IPS-15b (cell line): Measurements from ENCODE around the gene MCTP1.

Source experiments
- H3K27me3 ChIP-seq: one replicate; pipeline ENCODE4 v1.6.1; 2013; ENCODE audit warnings: low read length; ENCODE audit not compliant: control insufficient read depth, insufficient read depth
- H3K36me3 ChIP-seq: one replicate; pipeline ENCODE4 v1.6.1; 2013; ENCODE audit warnings: low read length; ENCODE audit not compliant: control insufficient read depth, insufficient read depth
- H3K4me1 ChIP-seq: one replicate; pipeline ENCODE4 v1.6.1; 2013; ENCODE audit warnings: mild to moderate bottlenecking, low read length; ENCODE audit not compliant: control insufficient read depth, insufficient read depth
- H3K4me3 ChIP-seq: one replicate; pipeline ENCODE4 v1.5.1; 2013; ENCODE audit warnings: low read depth, low read length
- H3K9ac ChIP-seq: one replicate; pipeline ENCODE4 v1.6.1; 2013; ENCODE audit warnings: low read depth, mild to moderate bottlenecking, low read length
- H3K9me3 ChIP-seq: one replicate; pipeline ENCODE4 v1.6.1; 2013; ENCODE audit warnings: mild to moderate bottlenecking, low read length; ENCODE audit not compliant: control insufficient read depth, insufficient read depth

Gene MCTP1

DNA sequence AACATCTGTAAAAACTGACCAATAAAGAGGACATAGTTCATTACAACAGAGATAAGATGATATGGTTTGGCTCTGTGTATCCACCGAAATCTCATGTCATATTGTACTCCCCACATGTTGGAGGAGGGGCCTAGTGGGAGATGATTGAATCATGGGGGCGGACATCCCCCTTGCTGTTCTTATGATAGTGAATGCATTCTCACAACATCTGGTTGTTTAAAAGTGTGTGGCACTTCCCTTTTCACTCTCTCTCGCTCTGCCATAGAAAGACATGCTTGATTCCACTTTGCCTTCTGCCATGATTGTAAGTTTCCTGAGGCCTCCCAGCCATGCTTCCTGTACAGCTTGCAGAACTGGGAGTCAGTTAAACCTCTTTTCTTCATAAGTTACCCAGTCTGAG is 373.6 kb downstream of the MCTP1 start:
- Histone ChIP-seq H3K9me3 (no peaks in the 10 kb centered on the region), H3K9ac (no peak overlapping the region), H3K36me3 (no peaks in the 10 kb centered on the region), H3K4me3 (no peak overlapping the region), H3K27me3 (no peaks in the 10 kb centered on the region), H3K4me1 (no peaks in the 10 kb centered on the region)

DNA sequence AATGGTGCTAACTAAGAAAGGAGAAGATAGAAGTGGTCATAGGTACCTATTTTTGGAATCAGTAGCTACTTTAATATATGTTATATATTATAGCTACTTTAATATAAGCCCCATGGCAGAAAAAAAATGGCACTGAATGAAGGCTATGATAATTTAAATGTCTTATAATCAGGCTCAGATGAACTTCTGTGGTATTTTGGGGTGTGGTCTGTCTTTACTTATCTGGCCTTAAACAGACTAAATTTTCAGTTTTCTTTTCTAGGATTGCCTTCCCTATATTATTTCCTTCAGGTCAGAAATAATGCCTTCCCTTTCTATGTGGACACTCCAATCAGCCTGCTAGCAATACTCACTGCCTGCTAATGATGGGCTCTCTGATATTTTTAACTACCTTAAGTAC is 374.2 kb downstream of the MCTP1 start:
- H3K36me3 ChIP-seq: no peaks in the 10 kb centered on the region
- no peaks in the 10 kb centered on the region for H3K9me3 ChIP-seq
- H3K9ac ChIP-seq: no peak overlapping the region
- H3K4me1 ChIP-seq: no peaks in the 10 kb centered on the region
- H3K27me3 ChIP-seq: no peaks in the 10 kb centered on the region
- no peak overlapping the region for H3K4me3 ChIP-seq

DNA sequence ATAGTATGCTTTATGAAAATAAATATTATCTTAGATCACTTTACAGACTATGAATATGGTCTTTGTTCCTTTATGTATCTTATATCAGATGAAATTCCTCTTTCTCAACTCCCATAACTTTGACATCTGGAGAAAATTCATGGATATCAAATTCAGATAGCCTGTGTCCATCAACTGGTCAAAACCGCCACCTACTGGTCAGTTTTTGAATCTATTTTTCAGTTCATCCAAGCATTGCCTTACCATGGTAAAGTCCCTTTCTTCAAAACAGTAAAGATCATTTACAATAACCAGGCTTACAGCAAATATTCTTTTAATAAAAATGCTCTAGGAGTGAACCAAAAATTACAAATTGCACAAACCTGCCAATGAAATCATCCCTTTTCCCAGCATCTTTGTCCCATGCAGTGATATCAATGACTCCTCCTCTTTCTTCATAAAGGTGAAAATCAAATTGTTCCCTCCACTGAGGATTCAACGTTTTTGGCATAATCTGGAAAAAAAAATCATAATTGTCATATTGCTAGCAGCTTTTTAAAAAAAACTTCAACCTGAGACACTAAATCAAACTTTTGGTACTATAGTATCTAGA is 375.9 kb downstream of the MCTP1 start:
- H3K36me3 ChIP-seq: no peaks in the 10 kb centered on the region
- no peak overlapping the region for H3K9ac ChIP-seq
- no peaks in the 10 kb centered on the region for H3K4me1 ChIP-seq
- no peaks in the 10 kb centered on the region for H3K27me3 ChIP-seq
- no peaks in the 10 kb centered on the region for H3K9me3 ChIP-seq
- no peak overlapping the region for H3K4me3 ChIP-seq

DNA sequence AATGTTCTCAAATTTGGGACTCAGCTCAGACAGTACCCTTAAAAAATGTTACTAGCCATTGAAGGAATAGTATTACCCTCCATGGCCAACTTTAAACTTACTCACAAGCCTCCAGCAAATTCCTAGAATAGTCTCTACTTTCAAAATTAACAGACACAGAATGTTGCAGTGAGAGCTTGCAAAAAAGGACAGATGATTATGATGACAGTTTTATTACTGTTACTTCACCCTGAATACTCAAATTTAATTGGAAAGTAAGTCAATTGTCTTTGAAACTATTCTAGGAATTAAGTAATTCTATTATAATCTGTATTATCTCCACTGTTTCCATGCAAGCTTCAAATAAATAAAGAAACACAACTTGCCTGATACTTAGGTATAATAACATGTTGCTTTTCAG is 378.1 kb downstream of the MCTP1 start:
- H3K4me3 ChIP-seq: no peak overlapping the region
- H3K4me1 ChIP-seq: no peaks in the 10 kb centered on the region

DNA sequence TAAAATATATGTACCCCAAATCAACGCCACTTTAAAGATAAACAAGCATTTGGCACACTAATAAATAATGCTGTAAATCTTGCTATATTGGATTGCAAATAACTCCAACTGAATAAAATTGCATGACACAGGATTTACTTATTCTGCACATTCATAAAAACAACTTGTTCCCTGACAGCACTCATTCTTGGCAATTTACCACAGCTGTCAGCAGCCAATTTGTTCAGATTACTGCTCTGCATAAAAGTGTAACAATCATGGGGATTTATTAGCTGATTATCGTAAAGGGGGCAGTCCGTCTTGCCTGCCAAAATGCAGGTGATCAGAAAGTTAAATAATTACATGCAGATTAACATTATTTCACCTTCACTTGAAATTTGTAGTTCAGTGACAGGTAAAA is 381.2 kb downstream of the MCTP1 start:
- no peaks in the 10 kb centered on the region for H3K9me3 ChIP-seq
- H3K9ac ChIP-seq: no peak overlapping the region
- no peaks in the 10 kb centered on the region for H3K27me3 ChIP-seq
- no peak overlapping the region for H3K4me3 ChIP-seq
- H3K4me1 ChIP-seq: no peaks in the 10 kb centered on the region
- H3K36me3 ChIP-seq: no peaks in the 10 kb centered on the region

More for the DNA sequence above, 378.1 kb downstream of the MCTP1 start:
- H3K9ac ChIP-seq: no peak overlapping the region
- H3K27me3 ChIP-seq: no peaks in the 10 kb centered on the region
- H3K36me3 ChIP-seq: no peaks in the 10 kb centered on the region
- no peaks in the 10 kb centered on the region for H3K9me3 ChIP-seq

DNA sequence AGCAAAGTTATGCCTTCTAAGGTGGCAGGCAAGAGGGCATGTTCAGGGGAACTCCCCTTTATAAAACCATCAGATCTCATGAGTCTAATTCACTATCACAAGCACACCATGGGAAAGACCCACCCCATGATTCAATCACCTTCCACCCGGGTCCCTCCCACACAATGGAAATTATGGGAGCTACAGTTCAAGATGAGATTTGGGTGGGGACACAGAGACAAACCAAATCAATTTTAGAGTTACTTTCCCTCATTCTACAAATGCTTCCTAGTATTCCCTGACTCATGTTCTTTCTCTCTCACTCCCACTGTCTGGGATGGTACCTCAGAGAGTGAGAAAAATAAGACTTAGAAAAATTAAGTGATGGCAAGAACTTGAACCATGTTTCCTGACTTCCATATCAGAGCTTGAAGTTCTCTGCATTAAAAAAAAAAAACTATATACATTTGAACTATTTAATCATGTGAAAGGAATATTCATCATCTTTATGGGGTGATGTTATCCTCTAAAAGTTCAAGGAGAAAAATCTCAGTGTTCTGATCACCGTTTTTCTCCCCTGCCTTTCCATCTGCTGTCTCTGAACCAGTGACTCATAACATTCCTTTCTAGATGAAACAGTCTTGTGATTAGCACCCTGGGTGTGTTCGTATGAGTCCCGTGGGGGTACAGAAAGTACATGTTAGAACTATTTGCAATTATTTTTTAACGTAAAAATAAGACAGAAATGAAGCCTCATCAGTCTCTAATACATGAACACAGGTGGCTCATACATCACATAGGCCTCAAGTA is 383.5 kb downstream of the MCTP1 start:
- H3K9me3 ChIP-seq: no peaks in the 10 kb centered on the region
- no peak overlapping the region for H3K9ac ChIP-seq
- H3K36me3 ChIP-seq: no peaks in the 10 kb centered on the region
- no peaks in the 10 kb centered on the region for H3K4me1 ChIP-seq
- no peak overlapping the region for H3K4me3 ChIP-seq
- no peaks in the 10 kb centered on the region for H3K27me3 ChIP-seq

DNA sequence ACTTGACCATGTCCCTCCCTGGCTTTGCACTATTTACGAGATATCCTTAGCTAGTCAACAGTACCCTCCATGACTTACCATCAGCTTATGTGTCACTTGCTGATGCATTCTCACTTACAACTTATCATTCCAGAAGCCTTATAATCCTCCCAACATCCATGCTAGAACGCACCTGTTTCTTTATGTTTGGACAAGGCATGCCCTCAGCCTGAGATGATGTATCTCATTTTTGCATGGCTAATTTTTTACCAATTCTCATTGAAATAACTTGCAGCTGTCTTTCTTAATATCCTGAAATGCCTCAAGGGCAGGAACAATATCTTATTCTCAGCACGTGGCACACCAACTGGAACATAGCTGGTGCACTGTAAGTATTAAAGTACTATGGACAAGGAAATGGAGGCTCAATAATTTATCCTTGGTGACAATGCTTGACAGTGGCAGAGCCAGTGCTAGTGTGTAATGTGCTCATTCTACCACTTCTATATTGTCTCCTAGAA is 384.8 kb downstream of the MCTP1 start:
- Histone ChIP-seq H3K4me3 (no peak overlapping the region), H3K4me1 (no peaks in the 10 kb centered on the region), H3K9me3 (no peaks in the 10 kb centered on the region), H3K27me3 (no peaks in the 10 kb centered on the region), H3K36me3 (no peaks in the 10 kb centered on the region), H3K9ac (no peak overlapping the region)

DNA sequence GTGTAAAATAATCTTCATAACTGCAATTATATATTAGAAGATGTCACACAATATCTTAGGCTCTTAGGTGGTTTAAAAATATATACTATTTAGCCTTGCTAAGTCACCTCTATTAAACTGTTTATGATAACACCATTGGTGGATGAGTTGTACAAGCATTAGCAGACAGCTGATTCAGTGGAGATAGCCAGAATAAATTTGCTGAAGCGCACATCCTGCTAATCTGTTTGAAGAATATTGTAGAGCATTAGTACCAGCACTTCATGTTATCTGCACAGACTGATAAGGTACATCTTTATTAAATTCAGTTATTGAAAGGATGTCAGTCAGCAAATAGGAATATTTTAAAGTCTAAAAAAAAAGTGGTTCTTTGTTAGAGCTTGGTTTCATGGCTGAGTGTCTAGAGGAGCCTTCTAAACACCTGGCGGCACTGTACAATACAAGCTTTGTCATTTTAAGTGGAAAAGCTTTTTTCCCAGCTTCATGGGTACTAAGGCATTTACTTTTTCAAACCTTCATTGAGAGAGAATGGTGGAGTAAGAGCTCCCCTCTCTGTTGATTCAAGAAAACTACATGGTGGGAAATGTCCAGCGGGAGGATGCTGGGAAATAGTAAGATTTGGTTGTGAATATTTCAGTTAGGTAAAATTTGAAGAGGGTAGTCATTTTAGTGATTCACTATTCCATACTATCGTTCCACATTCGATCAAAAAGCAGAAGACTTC is 391.3 kb downstream of the MCTP1 start:
- Histone ChIP-seq H3K9me3 (no peaks in the 10 kb centered on the region), H3K9ac (no peak overlapping the region), H3K36me3 (no peaks in the 10 kb centered on the region), H3K27me3 (no peaks in the 10 kb centered on the region), H3K4me1 (no peaks in the 10 kb centered on the region), H3K4me3 (no peak overlapping the region)

DNA sequence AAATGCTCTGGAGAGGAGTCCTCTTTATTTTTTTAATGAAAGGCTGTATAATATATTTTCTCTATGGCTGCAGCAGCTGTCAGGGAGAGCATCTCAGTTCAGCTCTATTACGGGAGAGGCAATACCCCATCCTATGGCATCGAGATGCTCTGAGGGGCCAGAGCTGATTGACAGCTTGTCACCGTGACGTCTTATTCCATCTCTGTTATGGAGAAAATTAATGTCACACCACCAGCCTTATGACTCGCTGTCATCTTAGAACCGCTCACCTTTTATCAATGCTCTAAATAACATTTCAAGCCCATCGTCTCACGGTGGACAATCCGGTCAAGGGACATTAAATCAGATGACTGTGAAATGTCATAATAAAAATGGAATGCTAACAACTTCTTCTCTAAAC is 392.9 kb downstream of the MCTP1 start:
- no peaks in the 10 kb centered on the region for H3K9me3 ChIP-seq
- H3K9ac ChIP-seq: no peak overlapping the region
- H3K4me3 ChIP-seq: no peak overlapping the region
- H3K27me3 ChIP-seq: no peaks in the 10 kb centered on the region
- no peaks in the 10 kb centered on the region for H3K4me1 ChIP-seq
- H3K36me3 ChIP-seq: no peaks in the 10 kb centered on the region

DNA sequence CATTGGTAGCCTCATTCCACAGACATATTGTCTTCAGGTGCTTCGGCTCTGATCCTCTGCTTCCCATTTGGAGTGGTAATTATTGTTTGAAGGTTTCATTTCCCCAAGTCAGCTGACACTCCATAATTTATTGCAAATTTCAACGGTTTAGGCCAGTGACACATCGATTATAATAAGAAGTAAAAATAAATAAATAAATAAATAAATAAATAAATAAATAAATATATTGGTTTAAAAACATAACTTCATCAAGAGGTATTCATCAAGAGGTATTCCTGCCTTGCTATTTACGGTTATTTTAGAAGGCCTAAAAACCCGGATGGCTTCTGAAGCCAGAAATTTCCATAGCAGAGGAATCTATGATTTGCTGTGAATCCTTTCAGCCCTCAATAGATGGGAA is 393.3 kb downstream of the MCTP1 start:
- Histone ChIP-seq H3K9me3 (no peaks in the 10 kb centered on the region), H3K27me3 (no peaks in the 10 kb centered on the region), H3K9ac (no peak overlapping the region), H3K4me1 (no peaks in the 10 kb centered on the region), H3K4me3 (no peak overlapping the region), H3K36me3 (no peaks in the 10 kb centered on the region)

DNA sequence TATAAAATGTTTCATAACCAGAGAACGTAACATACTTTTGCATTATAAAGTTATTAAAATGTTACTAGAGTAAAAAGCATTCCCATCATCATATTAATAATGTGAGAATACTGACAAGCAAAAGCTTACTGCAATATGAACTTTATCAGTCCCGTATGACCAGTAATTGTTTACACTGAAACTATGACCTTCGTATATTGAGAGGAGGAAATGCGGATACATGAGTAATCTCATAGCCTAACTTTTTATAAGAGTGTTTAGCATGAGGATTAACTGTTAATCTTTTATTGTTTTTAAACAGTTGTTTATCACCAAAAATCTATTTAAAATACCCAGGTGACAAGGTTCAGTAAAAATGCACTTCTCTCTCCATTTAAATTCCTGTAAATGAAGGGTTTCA is 394.0 kb downstream of the MCTP1 start:
- no peak overlapping the region for H3K9ac ChIP-seq
- H3K4me3 ChIP-seq: no peak overlapping the region
- H3K9me3 ChIP-seq: no peaks in the 10 kb centered on the region
- H3K4me1 ChIP-seq: no peaks in the 10 kb centered on the region
- no peaks in the 10 kb centered on the region for H3K27me3 ChIP-seq
- no peaks in the 10 kb centered on the region for H3K36me3 ChIP-seq

DNA sequence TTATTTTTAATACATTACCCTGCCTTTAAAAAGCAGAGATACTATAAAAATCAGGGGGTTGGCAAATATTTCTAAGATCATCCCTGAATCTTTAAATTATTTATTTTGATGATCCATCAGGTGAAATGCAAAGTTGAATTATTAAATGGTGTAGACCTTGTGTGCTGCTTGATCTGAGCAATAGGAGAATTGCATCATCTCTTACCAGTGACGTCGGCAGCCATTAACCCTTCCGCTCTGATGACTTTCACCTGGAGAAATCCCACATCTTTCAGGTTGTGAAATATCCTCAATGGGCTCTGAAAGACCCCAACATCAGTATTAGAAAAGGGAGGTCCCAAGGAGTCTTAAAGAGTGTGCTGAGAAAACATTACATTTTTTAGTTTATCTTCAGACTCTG is 396.2 kb downstream of the MCTP1 start:
- Histone ChIP-seq H3K9me3 (no peaks in the 10 kb centered on the region), H3K27me3 (no peaks in the 10 kb centered on the region), H3K4me3 (no peak overlapping the region), H3K9ac (no peak overlapping the region), H3K36me3 (no peaks in the 10 kb centered on the region), H3K4me1 (no peaks in the 10 kb centered on the region)
